HG03354 (cell line): ENCODE data around the gene KCTD2.

Experiments
- ATAC-seq: cut with Tn5 transposase; IDR thresholded peaks from one replicate; pipeline ENCODE4 v1.9.1; 2021; ENCODE audit warnings: mild to moderate bottlenecking; ENCODE audit not compliant: unreplicated experiment, poor library complexity, severe bottlenecking

KCTD2 gene

DNA sequence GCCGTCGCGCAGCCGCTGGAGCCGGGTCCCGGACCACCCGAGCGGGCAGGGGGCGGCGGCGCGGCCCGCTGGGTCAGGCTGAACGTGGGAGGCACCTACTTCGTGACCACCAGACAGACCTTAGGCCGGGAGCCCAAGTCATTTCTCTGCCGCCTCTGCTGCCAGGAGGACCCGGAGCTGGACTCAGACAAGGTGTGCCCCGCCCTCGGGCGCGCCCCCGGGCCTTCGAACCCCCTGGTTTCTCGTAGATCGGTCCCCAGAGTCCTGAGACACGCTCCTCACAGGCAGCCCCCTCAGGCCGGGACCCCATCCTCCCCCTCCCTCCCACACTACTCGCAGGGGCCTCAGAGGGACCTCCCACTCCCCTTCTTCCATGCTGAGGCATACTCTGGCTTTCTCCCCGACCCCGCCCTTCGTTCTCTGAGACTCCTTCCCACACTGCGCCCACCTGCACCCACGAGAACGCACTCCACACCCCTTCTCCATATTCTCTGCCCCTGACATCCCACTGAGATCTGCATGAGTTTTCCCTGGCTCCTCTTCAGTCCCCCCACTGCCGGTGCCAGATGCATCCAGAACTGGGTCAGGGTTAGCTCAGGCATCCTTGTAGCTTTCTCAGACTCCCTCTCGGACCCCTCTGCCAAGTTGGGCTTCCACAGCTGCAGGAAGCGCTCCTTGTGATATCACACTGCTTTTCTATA, 523 bp downstream of the KCTD2 start:
- ATAC-seq: peak; percentile 21

DNA sequence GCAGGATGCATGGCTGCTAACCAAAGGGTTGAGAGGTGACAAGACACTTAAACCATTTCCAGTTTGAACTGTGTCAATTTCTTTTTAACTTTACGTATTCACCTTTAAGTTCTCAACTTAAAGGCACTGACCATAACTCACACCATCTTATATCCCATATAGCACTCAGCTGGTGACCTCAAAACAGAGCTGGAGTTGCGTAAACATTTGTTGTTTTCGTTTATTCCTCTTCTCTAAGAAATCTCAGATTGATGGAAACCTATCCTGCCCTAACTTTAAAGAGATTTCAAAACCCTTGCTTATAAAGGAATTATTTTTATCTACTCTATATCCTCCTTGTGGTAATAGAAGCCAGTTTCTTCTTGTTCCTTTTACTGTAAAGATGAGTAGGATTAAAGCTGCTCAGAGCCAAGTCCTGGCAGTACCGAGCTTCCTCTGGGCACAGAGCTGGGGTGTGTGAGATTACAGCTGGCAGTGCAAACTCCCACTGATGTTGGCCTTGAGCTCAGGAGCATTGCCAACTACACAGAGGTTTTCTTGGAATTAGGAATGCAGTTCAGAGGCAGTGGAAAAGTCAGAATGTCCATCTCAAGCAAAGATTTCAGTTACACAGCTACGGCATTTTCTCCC, 1.3 kb downstream of the KCTD2 start:
- ATAC-seq: no peak

DNA sequence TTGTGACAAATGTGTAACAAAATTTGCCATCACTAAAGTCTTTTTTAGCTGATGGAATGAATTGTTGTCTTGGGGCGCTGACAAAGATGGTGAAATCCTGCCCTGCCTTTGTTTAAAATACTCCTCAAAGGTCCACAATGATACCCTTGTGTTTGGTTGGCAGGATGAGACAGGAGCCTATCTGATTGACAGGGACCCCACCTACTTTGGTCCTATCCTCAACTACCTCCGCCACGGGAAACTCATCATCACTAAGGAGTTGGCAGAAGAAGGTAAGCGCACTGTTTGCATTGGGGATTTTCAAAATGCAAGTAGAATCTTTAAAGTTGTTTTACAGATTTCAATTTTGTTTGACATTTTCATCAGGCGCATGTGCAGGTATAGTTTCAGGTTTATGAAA, 2.0 kb downstream of the KCTD2 start:
- no peak for ATAC-seq

DNA sequence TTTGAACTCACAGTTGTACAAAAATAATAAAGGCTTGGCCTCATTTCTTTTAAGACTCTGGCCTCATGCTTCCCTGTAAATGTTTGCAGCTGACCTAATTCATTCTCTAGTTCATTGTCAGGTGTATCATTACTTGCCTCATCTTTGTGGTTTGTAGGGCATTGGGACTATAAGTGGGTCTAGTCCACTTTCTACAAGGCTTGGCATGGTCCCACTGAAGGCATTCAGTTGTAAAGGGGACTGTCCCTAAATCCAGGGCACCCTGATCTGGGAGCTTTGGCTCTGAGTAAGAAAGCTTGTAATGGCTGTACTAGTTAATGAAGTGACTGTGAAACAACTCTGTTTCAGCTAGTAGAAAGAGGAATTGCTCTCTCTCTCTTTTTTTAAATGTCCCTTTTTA, 2.7 kb downstream of the KCTD2 start:
- no peak for ATAC-seq

DNA sequence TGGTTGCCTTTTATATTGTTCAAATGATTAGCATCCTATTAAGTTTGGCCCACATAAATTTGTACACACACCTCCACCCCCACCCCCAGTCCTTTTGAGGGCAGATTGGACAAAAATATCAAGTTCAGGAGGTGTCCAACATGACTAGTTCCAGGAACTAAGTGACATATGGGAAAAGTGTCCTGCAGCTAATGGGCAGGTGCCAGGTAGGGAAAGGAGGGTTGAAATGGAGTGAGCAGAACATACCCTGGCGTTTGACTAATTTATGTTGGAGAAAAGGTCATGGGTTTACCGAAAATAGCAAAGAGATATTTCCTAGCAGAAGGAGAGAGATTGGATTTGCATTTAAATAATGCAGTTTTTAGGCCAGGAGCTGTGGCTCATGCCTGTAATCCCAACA, 4.9 kb downstream of the KCTD2 start:
- ATAC-seq: no peak

DNA sequence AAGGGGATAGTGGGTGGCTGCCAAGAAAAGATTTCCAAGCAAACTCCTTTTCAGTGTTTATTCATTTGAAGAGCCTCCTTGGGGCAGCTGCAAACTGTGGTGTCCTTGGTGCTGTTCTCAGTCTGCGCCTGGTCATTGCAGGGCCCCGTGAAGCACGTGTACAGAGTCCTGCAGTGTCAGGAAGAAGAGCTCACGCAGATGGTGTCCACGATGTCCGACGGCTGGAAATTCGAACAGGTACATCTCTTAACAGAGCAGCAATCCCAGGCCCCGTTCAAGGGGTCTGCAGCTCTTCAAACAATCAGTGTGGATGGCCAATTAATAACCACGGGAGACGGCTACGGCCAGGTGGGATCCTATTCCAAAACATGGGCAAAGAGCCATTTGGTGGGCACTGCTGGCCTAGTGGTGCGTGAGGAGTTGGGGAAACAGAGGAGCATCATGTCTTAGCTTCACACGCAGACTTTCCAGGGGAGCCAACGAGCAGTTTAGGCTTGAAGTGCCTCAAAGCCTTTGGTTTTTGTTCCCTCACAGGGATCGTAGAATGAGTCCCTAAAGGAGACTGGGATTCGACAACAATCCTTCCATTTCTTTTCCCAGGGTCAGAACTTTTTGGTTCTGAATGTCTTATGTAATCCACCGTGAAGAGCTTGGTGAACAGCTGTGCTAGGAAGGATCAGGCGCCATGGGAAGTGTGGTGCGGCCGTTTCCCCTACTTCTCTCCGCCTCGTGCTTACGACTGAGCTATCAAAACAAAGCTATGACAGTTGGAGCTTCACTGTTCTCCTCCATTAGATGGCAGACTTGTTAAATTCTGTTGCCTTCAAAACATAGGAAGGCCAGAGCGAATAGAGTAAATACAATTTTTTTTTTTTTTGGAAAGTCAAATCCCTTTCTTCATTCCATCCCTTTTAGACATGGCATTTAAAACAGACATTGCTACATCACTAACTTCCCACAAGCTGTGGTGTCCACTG, 12.6 kb downstream of the KCTD2 start:
- no peak for ATAC-seq

DNA sequence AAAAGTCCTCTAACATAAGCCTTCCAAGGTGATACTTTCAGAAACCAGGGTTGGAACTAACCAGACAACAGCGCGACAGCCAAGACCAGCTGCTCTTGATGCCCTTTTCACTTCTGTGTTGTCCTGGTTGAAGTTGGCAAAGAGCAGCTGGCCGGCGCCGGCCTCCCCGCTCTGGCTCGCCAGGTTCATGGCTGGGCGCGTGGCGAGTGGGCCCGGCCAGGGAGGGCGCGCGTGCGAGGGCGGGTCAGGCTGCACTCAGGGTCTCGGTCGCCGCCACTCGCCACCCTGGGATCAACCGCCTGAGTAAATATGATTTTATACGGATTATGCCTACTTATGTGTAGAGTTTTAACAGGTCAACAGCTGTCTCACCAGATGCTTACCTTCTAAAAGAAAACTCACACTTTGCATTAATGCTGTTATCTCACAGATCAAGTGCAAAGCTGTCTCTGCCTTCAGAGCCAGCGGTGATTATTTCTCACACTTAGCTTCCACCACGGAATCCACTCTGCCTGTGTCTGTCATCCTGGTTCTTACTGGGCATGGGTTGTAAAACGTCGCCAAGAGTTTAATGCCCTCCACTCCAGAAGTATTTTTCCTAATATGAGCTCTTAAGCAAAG, 13.5 kb downstream of the KCTD2 start:
- no peak for ATAC-seq

DNA sequence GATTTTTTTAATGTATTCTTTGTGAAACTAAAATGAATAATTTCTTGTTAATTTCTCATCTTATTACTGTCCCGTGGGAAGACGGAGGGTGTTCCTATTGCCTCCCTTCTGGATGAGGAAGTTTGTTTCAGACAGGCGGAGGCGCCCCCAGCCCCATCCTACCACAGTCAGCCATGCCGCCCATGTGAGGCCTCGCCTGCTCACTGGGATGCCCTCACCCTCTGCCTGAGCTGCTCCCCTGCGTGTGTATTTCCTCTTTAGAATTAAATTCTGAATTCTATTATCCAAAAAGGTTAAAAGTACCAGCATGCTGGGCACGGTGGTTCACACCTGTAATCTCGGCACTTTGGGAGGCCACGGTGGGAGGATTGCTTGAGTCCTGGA, 14.0 kb downstream of the KCTD2 start:
- no peak for ATAC-seq

GRCh38 chr17:75061618-75062017, 14.6 kb downstream of the KCTD2 start:
- no peak for ATAC-seq

DNA sequence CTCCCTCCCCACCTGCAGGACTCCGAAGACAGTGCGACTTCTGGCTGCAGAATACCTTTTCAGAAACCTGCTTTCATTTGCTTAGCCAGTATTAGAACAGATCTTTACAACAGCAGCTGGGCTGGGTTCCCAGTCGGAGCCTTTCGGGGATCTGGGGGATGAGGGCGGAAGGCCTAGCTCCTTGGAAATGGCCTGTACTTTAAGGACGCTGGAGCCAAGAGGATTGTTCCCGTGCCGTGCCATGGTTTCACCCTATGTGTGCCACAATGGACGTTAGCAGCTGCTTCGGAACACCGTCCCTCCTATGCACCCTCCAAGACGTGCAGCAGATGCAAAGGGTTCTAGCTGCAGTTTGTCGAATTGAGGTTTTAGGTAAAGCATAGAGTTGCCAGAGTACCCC, 16.2 kb downstream of the KCTD2 start:
- no peak for ATAC-seq

GRCh38 chr17:75063626-75064025, 16.6 kb downstream of the KCTD2 start:
- ATAC-seq: no peak

- ATAC-seq: no peak
Observed at GRCh38 chr17:75064040-75064439, 17.0 kb downstream of the KCTD2 start.

DNA sequence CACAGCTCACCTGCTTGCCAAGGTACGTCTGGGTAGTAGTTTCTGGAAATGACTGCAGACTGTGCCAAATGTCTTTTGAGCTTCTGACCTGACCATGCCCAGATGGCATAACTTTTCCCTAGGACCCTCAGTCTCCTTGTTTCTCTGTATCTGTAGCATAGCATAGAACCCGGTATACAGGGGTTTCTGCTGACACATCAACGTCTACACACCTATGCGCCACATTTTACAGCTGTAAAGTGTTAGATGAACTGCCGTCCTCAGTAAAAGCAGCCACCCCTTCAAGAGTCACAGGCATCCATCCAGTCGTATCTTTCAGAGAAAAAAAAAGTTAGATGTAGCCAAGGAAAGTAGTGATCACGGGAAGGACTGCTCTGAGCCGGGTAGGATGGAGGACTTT, 17.4 kb downstream of the KCTD2 start:
- no peak for ATAC-seq

DNA sequence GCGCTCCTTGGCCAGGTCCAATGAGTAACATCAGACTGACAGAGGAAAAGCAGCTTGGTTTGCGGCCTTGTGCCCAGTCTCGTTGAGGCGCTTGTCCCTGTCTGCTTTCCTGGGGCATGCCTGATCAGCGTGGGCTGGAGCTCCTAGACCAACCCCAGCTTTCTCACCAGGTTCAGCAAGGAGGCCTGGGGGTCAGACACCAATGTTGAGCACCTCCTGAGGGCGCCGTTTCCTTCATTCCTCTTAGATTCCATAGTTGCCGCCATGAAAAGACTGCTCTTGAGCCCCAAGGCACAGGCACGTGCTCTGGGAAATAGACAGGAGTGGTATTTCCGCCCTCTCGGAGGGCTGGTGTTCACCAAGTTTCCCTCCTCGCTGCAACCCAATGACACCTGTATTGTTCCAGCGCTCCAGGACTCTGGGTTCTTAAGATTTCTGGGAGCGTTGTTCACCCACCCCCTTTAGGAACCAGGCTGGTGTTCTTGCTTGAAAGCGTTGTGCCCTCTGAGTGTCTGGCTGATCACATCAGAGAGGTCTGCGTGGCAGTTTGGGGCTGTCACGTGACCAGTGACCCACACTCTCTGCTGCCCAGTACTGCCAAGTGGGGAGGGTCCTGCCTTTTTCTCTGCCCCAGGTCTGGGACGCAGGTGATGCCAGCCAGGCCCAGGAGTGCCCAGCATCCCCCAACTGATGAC, 18.0 kb downstream of the KCTD2 start:
- ATAC-seq: no peak

- ATAC-seq: no peak
Observed at GRCh38 chr17:75065562-75066151, 18.6 kb downstream of the KCTD2 start.

GRCh38 chr17:75067856-75068255, 20.8 kb downstream of the KCTD2 start:
- no peak for ATAC-seq

GRCh38 chr17:75068750-75069149, 21.7 kb downstream of the KCTD2 start:
- no peak for ATAC-seq

- ATAC-seq: no peak
Observed at GRCh38 chr17:75069783-75070182, 22.8 kb downstream of the KCTD2 start.
